MG63 (cell line): ENCODE results near the gene ADGRV1. TPM values are rescaled to one million over a fixed set of nuclear protein-coding genes. Genes with fewer than 3 reads are reported as not detected.

Experiments
- DNase-seq: peaks from one replicate; pipeline ENCODE4 v3.0.0-alpha.2; 2020
- H3K27me3 ChIP-seq: fragments of 250-450 bp; sonication (Bioruptor Pico); 2 replicates; pipeline ENCODE4 v1.5.1; 2020; ENCODE audit warnings: mild to moderate bottlenecking, moderate library complexity
- H3K36me3 ChIP-seq: fragments of 250-450 bp; sonication (Bioruptor Pico); 2 replicates; pipeline ENCODE4 v1.5.1; 2020; ENCODE audit warnings: mild to moderate bottlenecking, moderate library complexity
- H3K4me3 ChIP-seq: fragments of 250-450 bp; sonication (Bioruptor Pico); 2 replicates; pipeline ENCODE4 v1.5.1; 2020; ENCODE audit warnings: mild to moderate bottlenecking, moderate library complexity
- H3K9me3 ChIP-seq: fragments of 250-450 bp; sonication (Bioruptor Pico); 2 replicates; pipeline ENCODE4 v1.5.1; 2020; ENCODE audit warnings: mild to moderate bottlenecking, moderate library complexity
- total RNA-seq: library from RNA; depleted of rRNA; stranded (reverse); fragments of >200 nt; shearing (Covaris generic); gene quantifications from 2 replicates; pipeline ENCODE4 v1.2.3, GENCODE V29; 2014; ENCODE audit warnings: low replicate concordance

ADGRV1 gene
- total RNA-seq, 1 experiment from 2014 or later: 0.13 TPM

GRCh38 chr5:90548069-90548593, 10.5 kb upstream of the ADGRV1 start:
- Histone ChIP-seq H3K27me3 (peaks cover 54% of the 10 kb centered on the region), H3K9me3 (no peaks in the 10 kb centered on the region), H3K4me3 (no peak overlapping the region), H3K36me3 (no peaks in the 10 kb centered on the region)
- no peak for DNase-seq

DNA sequence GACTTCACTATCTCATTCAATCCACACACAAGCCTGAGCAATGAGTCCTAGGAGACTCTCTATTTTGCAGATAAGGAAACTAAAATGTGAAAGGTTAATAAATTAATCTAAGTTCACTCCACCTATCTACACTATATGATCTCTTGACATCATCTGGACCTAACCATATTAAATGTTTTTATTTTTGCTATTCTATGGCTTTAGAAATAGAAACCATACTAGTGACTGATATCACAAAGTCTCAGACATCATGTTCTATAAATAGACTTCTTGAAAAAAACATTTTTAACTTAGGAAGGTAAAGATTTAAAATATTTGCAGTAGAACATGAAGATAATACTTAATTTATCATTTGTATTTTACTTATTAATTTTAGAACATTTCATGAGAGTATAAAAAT, 9.4 kb upstream of the ADGRV1 start:
- Histone ChIP-seq H3K9me3 (no peaks in the 10 kb centered on the region), H3K4me3 (no peak overlapping the region), H3K36me3 (no peaks in the 10 kb centered on the region), H3K27me3 (peaks cover 60% of the 10 kb centered on the region)
- DNase-seq: no peak

- Histone ChIP-seq H3K9me3 (no peaks in the 10 kb centered on the region), H3K36me3 (no peaks in the 10 kb centered on the region), H3K4me3 (no peak overlapping the region), H3K27me3 (peaks cover 62% of the 10 kb centered on the region)
- no peak for DNase-seq
These were observed 8.8 kb upstream of the ADGRV1 start for GRCh38 chr5:90549729-90550275.

GRCh38 chr5:90550963-90551362, 7.6 kb upstream of the ADGRV1 start:
- no peak overlapping the region for H3K4me3 ChIP-seq
- no peaks in the 10 kb centered on the region for H3K9me3 ChIP-seq
- no peaks in the 10 kb centered on the region for H3K36me3 ChIP-seq
- no peak for DNase-seq
- peaks cover 60% of the 10 kb centered on the region for H3K27me3 ChIP-seq

GRCh38 chr5:90551376-90551775, 7.2 kb upstream of the ADGRV1 start:
- no peaks in the 10 kb centered on the region for H3K36me3 ChIP-seq
- no peaks in the 10 kb centered on the region for H3K9me3 ChIP-seq
- H3K27me3 ChIP-seq: peaks cover 62% of the 10 kb centered on the region
- no peak for DNase-seq
- no peak overlapping the region for H3K4me3 ChIP-seq

- H3K27me3 ChIP-seq: peaks cover 65% of the 10 kb centered on the region
- H3K36me3 ChIP-seq: no peaks in the 10 kb centered on the region
- no peaks in the 10 kb centered on the region for H3K9me3 ChIP-seq
- DNase-seq: no peak
- no peak overlapping the region for H3K4me3 ChIP-seq
These were observed 4.9 kb upstream of the ADGRV1 start for GRCh38 chr5:90553711-90554110.

GRCh38 chr5:90554358-90555006, 4.1 kb upstream of the ADGRV1 start:
- Histone ChIP-seq H3K27me3 (peaks cover 68% of the 10 kb centered on the region), H3K9me3 (no peaks in the 10 kb centered on the region), H3K36me3 (no peaks in the 10 kb centered on the region), H3K4me3 (no peak overlapping the region)
- DNase-seq: no peak

GRCh38 chr5:90555666-90556065, 2.9 kb upstream of the ADGRV1 start:
- no peaks in the 10 kb centered on the region for H3K36me3 ChIP-seq
- DNase-seq: no peak
- H3K27me3 ChIP-seq: peaks cover 79% of the 10 kb centered on the region
- H3K4me3 ChIP-seq: no peak overlapping the region
- H3K9me3 ChIP-seq: no peaks in the 10 kb centered on the region

GRCh38 chr5:90557391-90557790, 1.2 kb upstream of the ADGRV1 start:
- no peaks in the 10 kb centered on the region for H3K36me3 ChIP-seq
- DNase-seq: no peak
- peaks cover 88% of the 10 kb centered on the region for H3K27me3 ChIP-seq
- H3K4me3 ChIP-seq: no peak overlapping the region
- no peaks in the 10 kb centered on the region for H3K9me3 ChIP-seq

- H3K36me3 ChIP-seq: no peaks in the 10 kb centered on the region
- H3K9me3 ChIP-seq: no peaks in the 10 kb centered on the region
- DNase-seq: no peak
- no peak overlapping the region for H3K4me3 ChIP-seq
- peaks cover 84% of the 10 kb centered on the region for H3K27me3 ChIP-seq
These were observed 726 bp upstream of the ADGRV1 start for GRCh38 chr5:90557871-90558270.

DNA sequence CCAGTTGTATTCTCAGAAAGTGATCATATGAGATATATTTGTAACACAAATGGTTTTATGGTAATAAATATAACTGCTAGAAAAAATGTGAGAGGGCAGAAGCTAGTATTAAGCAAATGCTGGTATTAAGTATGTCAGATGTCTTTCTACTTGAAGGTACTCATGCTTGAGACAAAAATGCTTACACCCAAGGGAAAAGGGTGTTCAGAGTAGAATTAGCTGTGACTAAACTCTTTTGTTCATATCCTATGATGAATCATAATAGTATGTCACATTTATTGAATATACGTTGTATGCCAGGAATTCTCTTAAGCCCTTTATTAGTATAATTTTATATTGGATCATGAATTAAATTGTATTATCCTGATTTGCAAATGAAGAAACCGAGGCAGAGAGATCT, 2.2 kb downstream of the ADGRV1 start:
- Histone ChIP-seq H3K36me3 (no peaks in the 10 kb centered on the region), H3K4me3 (no peak overlapping the region), H3K9me3 (no peaks in the 10 kb centered on the region), H3K27me3 (peaks cover 67% of the 10 kb centered on the region)
- no peak for DNase-seq

- H3K4me3 ChIP-seq: no peak overlapping the region
- DNase-seq: no peak
- no peaks in the 10 kb centered on the region for H3K9me3 ChIP-seq
- no peaks in the 10 kb centered on the region for H3K36me3 ChIP-seq
- H3K27me3 ChIP-seq: peaks cover 60% of the 10 kb centered on the region
These were observed 3.2 kb downstream of the ADGRV1 start for GRCh38 chr5:90561766-90562165.

GRCh38 chr5:90562341-90562740, 3.7 kb downstream of the ADGRV1 start:
- DNase-seq: no peak
- Histone ChIP-seq H3K4me3 (no peak overlapping the region), H3K9me3 (no peaks in the 10 kb centered on the region), H3K27me3 (peaks cover 54% of the 10 kb centered on the region), H3K36me3 (no peaks in the 10 kb centered on the region)

- H3K9me3 ChIP-seq: no peaks in the 10 kb centered on the region
- no peak overlapping the region for H3K4me3 ChIP-seq
- no peak for DNase-seq
- H3K27me3 ChIP-seq: peaks cover 46% of the 10 kb centered on the region
- H3K36me3 ChIP-seq: no peaks in the 10 kb centered on the region
These were observed 4.5 kb downstream of the ADGRV1 start for GRCh38 chr5:90563108-90563507.

DNA sequence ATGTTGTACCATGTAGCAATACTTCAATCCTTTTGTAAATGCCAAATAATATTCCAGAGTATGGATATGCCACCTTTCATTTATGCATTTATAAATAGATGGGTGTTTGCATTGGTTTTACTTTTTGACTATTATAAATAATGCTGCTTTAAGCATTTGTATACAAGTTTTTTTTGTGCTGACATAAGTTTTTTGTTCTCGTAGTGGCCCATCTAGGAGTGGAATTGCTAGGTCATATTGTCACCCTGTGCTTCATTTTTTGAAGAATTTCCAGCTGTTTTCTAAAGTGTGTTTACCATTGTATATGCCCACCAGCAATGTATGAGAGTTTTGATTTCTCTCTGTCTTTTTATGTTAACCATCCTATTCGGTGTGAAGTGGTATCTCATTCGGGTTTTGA, 6.9 kb downstream of the ADGRV1 start:
- Histone ChIP-seq H3K27me3 (peaks cover 22% of the 10 kb centered on the region), H3K36me3 (no peaks in the 10 kb centered on the region), H3K4me3 (no peak overlapping the region), H3K9me3 (no peaks in the 10 kb centered on the region; the same call in none of the 2 replicates)
- no peak for DNase-seq

- H3K27me3 ChIP-seq: peaks cover 7% of the 10 kb centered on the region
- no peak for DNase-seq
- H3K4me3 ChIP-seq: no peak overlapping the region
- H3K9me3 ChIP-seq: no peaks in the 10 kb centered on the region; the same call in none of the 2 replicates
- no peaks in the 10 kb centered on the region for H3K36me3 ChIP-seq
These were observed 10.5 kb downstream of the ADGRV1 start for GRCh38 chr5:90569084-90569483.

GRCh38 chr5:90570034-90570433, 11.4 kb downstream of the ADGRV1 start:
- H3K9me3 ChIP-seq: no peaks in the 10 kb centered on the region; the same call in none of the 2 replicates
- H3K36me3 ChIP-seq: no peaks in the 10 kb centered on the region
- H3K4me3 ChIP-seq: no peak overlapping the region
- H3K27me3 ChIP-seq: peaks cover 7% of the 10 kb centered on the region
- DNase-seq: no peak

- Histone ChIP-seq H3K36me3 (no peaks in the 10 kb centered on the region), H3K27me3 (peaks cover 7% of the 10 kb centered on the region), H3K9me3 (no peaks in the 10 kb centered on the region; the same call in none of the 2 replicates), H3K4me3 (no peak overlapping the region)
- DNase-seq: no peak
These were observed 12.7 kb downstream of the ADGRV1 start for GRCh38 chr5:90571147-90571773.
